Measurements from ENCODE around the gene C1QTNF1. TPM values are rescaled to one million over a fixed set of nuclear protein-coding genes. Genes with fewer than 3 reads are reported as not detected.
"Not testable (repeated sequence)": the region's sequence is repeated elsewhere in the genome, so short reads cannot be mapped to it uniquely, and the experiment has no call there.

C1QTNF1 gene
- total RNA-seq, 1 donor from 2014 or later, result 6.8 TPM

GRCh38 chr17:79023180-79023705 is 726 bp upstream of the C1QTNF1 start:
- H3K4me3 ChIP-seq (ENCODE audit: low read length in 3 of 3), result no peak overlapping the region
- peaks cover 5 to 11% (median 8%) of the 10 kb centered on the region in 3 donors for H3K27me3 ChIP-seq (ENCODE audit: control insufficient read depth in 3 of 3, insufficient read depth in 3 of 3, low read length in 3 of 3)
- peak overlapping the region in 2 of 3 donors; percentile 34 to 54 for H3K9ac ChIP-seq (ENCODE audit: low read depth in 1 of 3, low read length in 3 of 3)
- H3K4me1 ChIP-seq (ENCODE audit: control insufficient read depth in 3 of 3, insufficient read depth in 3 of 3, low read length in 3 of 3), result peaks cover 69 to 71% (median 70%) of the 10 kb centered on the region in 3 donors
- H3K9me3 ChIP-seq (ENCODE audit: control insufficient read depth in 3 of 3, low read length in 3 of 3), result no peaks in the 10 kb centered on the region
- H3K36me3 ChIP-seq (ENCODE audit: control insufficient read depth in 3 of 3, insufficient read depth in 3 of 3, low read length in 3 of 3), result no peaks in the 10 kb centered on the region
- H3K27ac ChIP-seq (ENCODE audit: low read depth, low read length), result peak overlapping the region; percentile 65

GRCh38 chr17:79024901-79025737 is 1.1 kb downstream of the C1QTNF1 start:
- Histone ChIP-seq H3K4me1 (ENCODE audit: control insufficient read depth in 3 of 3, insufficient read depth in 3 of 3, low read length in 3 of 3) (peaks cover 68 to 73% (median 71%) of the 10 kb centered on the region in 3 donors), H3K27me3 (ENCODE audit: control insufficient read depth in 3 of 3, insufficient read depth in 3 of 3, low read length in 3 of 3) (peaks cover 13 to 16% (median 14%) of the 10 kb centered on the region in 3 donors), H3K9ac (ENCODE audit: low read depth in 1 of 3, low read length in 3 of 3) (peak overlapping the region; percentile 67 to 80 (median 79)), H3K4me3 (ENCODE audit: low read length in 3 of 3) (peak overlapping the region; percentile 66 to 73 (median 72)), H3K27ac (ENCODE audit: low read depth, low read length) (peak overlapping the region; percentile 65), H3K36me3 (ENCODE audit: control insufficient read depth in 3 of 3, insufficient read depth in 3 of 3, low read length in 3 of 3) (no peaks in the 10 kb centered on the region), H3K9me3 (ENCODE audit: control insufficient read depth in 3 of 3, low read length in 3 of 3) (no peaks in the 10 kb centered on the region)

- H3K4me3 ChIP-seq (ENCODE audit: low read length in 3 of 3), result peak overlapping the region; percentile 15 to 52 (median 33)
- no peaks in the 10 kb centered on the region for H3K36me3 ChIP-seq (ENCODE audit: control insufficient read depth in 3 of 3, insufficient read depth in 3 of 3, low read length in 3 of 3)
- peaks cover 58 to 64% (median 60%) of the 10 kb centered on the region in 3 donors for H3K4me1 ChIP-seq (ENCODE audit: control insufficient read depth in 3 of 3, insufficient read depth in 3 of 3, low read length in 3 of 3)
- peaks cover 13 to 16% (median 14%) of the 10 kb centered on the region in 3 donors for H3K27me3 ChIP-seq (ENCODE audit: control insufficient read depth in 3 of 3, insufficient read depth in 3 of 3, low read length in 3 of 3)
- H3K9me3 ChIP-seq (ENCODE audit: control insufficient read depth in 3 of 3, low read length in 3 of 3), result no peaks in the 10 kb centered on the region
- peak overlapping the region; percentile 40 for H3K27ac ChIP-seq (ENCODE audit: low read depth, low read length)
- H3K9ac ChIP-seq (ENCODE audit: low read depth in 1 of 3, low read length in 3 of 3), result peak overlapping the region in 2 of 3 donors; percentile 40 to 64
Measured at GRCh38 chr17:79026376-79027273, 2.7 kb downstream of the C1QTNF1 start.

GRCh38 chr17:79027274-79027924 is 3.4 kb downstream of the C1QTNF1 start:
- H3K4me3 ChIP-seq (ENCODE audit: low read length in 3 of 3), result peak overlapping the region in 2 of 3 donors; percentile 24 to 54
- peaks cover 13 to 16% (median 14%) of the 10 kb centered on the region in 3 donors for H3K27me3 ChIP-seq (ENCODE audit: control insufficient read depth in 3 of 3, insufficient read depth in 3 of 3, low read length in 3 of 3)
- peak overlapping the region; percentile 6 to 47 (median 40) for H3K9ac ChIP-seq (ENCODE audit: low read depth in 1 of 3, low read length in 3 of 3)
- H3K4me1 ChIP-seq (ENCODE audit: control insufficient read depth in 3 of 3, insufficient read depth in 3 of 3, low read length in 3 of 3), result peaks cover 55 to 63% (median 57%) of the 10 kb centered on the region in 3 donors
- no peaks in the 10 kb centered on the region for H3K36me3 ChIP-seq (ENCODE audit: control insufficient read depth in 3 of 3, insufficient read depth in 3 of 3, low read length in 3 of 3)
- peak overlapping the region; percentile 40 for H3K27ac ChIP-seq (ENCODE audit: low read depth, low read length)
- no peaks in the 10 kb centered on the region for H3K9me3 ChIP-seq (ENCODE audit: control insufficient read depth in 3 of 3, low read length in 3 of 3)

- Histone ChIP-seq H3K27me3 (ENCODE audit: control insufficient read depth in 3 of 3, insufficient read depth in 3 of 3, low read length in 3 of 3) (peaks cover 13 to 16% (median 14%) of the 10 kb centered on the region in 3 donors), H3K4me1 (ENCODE audit: control insufficient read depth in 3 of 3, insufficient read depth in 3 of 3, low read length in 3 of 3) (peaks cover 50 to 59% (median 51%) of the 10 kb centered on the region in 3 donors), H3K9me3 (ENCODE audit: control insufficient read depth in 3 of 3, low read length in 3 of 3) (no peaks in the 10 kb centered on the region), H3K9ac (ENCODE audit: low read depth in 1 of 3, low read length in 3 of 3) (peak overlapping the region in 2 of 3 donors; percentile 12 to 47), H3K36me3 (ENCODE audit: control insufficient read depth in 3 of 3, insufficient read depth in 3 of 3, low read length in 3 of 3) (no peaks in the 10 kb centered on the region), H3K4me3 (ENCODE audit: low read length in 3 of 3) (peak overlapping the region in 1 of 3 donors; percentile 54), H3K27ac (ENCODE audit: low read depth, low read length) (peak overlapping the region; percentile 40)
Measured at GRCh38 chr17:79027925-79028491, 4.0 kb downstream of the C1QTNF1 start.

- H3K4me3 ChIP-seq (ENCODE audit: low read length in 3 of 3), result no peak overlapping the region
- H3K36me3 ChIP-seq (ENCODE audit: control insufficient read depth in 3 of 3, insufficient read depth in 3 of 3, low read length in 3 of 3), result no peaks in the 10 kb centered on the region
- H3K27ac ChIP-seq (ENCODE audit: low read depth, low read length), result no peak overlapping the region
- H3K27me3 ChIP-seq (ENCODE audit: control insufficient read depth in 3 of 3, insufficient read depth in 3 of 3, low read length in 3 of 3), result peaks cover 13 to 16% (median 14%) of the 10 kb centered on the region in 3 donors
- no peaks in the 10 kb centered on the region for H3K9me3 ChIP-seq (ENCODE audit: control insufficient read depth in 3 of 3, low read length in 3 of 3)
- no peak overlapping the region for H3K9ac ChIP-seq (ENCODE audit: low read depth in 1 of 3, low read length in 3 of 3)
- peaks cover 50 to 58% (median 52%) of the 10 kb centered on the region in 3 donors for H3K4me1 ChIP-seq (ENCODE audit: control insufficient read depth in 3 of 3, insufficient read depth in 3 of 3, low read length in 3 of 3)
Measured at GRCh38 chr17:79028496-79029326, 4.7 kb downstream of the C1QTNF1 start.

GRCh38 chr17:79029327-79030009 is 5.5 kb downstream of the C1QTNF1 start:
- Histone ChIP-seq H3K36me3 (ENCODE audit: control insufficient read depth in 3 of 3, insufficient read depth in 3 of 3, low read length in 3 of 3) (no peaks in the 10 kb centered on the region), H3K27me3 (ENCODE audit: control insufficient read depth in 3 of 3, insufficient read depth in 3 of 3, low read length in 3 of 3) (peaks cover 13 to 16% (median 14%) of the 10 kb centered on the region in 3 donors), H3K9ac (ENCODE audit: low read depth in 1 of 3, low read length in 3 of 3) (no peak overlapping the region), H3K27ac (ENCODE audit: low read depth, low read length) (no peak overlapping the region), H3K9me3 (ENCODE audit: control insufficient read depth in 3 of 3, low read length in 3 of 3) (no peaks in the 10 kb centered on the region), H3K4me1 (ENCODE audit: control insufficient read depth in 3 of 3, insufficient read depth in 3 of 3, low read length in 3 of 3) (peaks cover 52 to 61% (median 53%) of the 10 kb centered on the region in 3 donors), H3K4me3 (ENCODE audit: low read length in 3 of 3) (no peak overlapping the region)

GRCh38 chr17:79030636-79031035 is 6.7 kb downstream of the C1QTNF1 start:
- not testable (repeated sequence) for H3K9me3 ChIP-seq (ENCODE audit: control insufficient read depth in 3 of 3, low read length in 3 of 3); H3K36me3 ChIP-seq (ENCODE audit: control insufficient read depth in 3 of 3, insufficient read depth in 3 of 3, low read length in 3 of 3); H3K27ac ChIP-seq (ENCODE audit: low read depth, low read length); H3K9ac ChIP-seq (ENCODE audit: low read depth in 1 of 3, low read length in 3 of 3); H3K4me3 ChIP-seq (ENCODE audit: low read length in 3 of 3)
- peaks cover 13 to 16% (median 14%) of the 10 kb centered on the region in 3 donors for H3K27me3 ChIP-seq (ENCODE audit: control insufficient read depth in 3 of 3, insufficient read depth in 3 of 3, low read length in 3 of 3)
- peaks cover 46 to 57% (median 49%) of the 10 kb centered on the region in 3 donors for H3K4me1 ChIP-seq (ENCODE audit: control insufficient read depth in 3 of 3, insufficient read depth in 3 of 3, low read length in 3 of 3)
